Activated T-helper 9 cell treated with anti-CD3 and anti-CD28 coated beads, Interleukin-2, amount 50 U/mL, for 16 hours (primary cell): ENCODE data around the gene KRTAP10-3.

ENCODE experiments used
- DNase-seq: peaks from one replicate; pipeline ENCODE4 v3.0.0-alpha.2; 2020; ENCODE audit warnings: low read depth

KRTAP10-3 gene

DNA sequence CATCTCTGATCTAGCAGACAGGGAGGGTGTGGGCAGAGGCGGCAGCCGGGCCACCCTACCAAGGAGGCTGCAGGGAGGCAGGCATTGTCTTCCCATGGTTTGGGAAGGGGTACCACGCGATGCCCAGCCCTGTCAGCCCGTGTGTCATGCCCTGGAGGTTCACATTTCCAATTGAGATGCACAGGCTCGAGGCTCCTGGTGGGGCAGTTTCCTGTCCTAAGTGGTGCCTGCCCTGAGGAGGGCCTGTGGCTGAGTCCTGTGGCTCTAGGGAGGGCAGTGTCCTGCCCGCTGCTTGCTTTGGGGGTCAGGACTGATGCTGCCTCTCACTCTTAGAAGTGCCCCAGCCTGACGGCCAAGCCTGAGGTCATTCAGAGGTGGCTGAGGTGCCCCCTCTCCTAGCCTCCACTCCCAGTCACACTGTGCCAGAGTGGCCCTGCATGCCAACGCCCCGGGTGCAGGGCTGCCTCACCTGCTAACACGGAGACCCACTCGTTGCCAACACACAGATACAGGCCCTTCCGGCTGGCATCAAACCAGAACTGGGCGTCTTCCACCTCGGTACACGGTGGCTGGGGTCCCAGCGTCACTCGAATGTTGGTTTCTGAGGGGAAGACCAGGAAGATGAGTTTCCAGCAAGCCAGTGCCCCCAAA, 30.5 kb downstream of the KRTAP10-3 start:
- no peak for DNase-seq

DNA sequence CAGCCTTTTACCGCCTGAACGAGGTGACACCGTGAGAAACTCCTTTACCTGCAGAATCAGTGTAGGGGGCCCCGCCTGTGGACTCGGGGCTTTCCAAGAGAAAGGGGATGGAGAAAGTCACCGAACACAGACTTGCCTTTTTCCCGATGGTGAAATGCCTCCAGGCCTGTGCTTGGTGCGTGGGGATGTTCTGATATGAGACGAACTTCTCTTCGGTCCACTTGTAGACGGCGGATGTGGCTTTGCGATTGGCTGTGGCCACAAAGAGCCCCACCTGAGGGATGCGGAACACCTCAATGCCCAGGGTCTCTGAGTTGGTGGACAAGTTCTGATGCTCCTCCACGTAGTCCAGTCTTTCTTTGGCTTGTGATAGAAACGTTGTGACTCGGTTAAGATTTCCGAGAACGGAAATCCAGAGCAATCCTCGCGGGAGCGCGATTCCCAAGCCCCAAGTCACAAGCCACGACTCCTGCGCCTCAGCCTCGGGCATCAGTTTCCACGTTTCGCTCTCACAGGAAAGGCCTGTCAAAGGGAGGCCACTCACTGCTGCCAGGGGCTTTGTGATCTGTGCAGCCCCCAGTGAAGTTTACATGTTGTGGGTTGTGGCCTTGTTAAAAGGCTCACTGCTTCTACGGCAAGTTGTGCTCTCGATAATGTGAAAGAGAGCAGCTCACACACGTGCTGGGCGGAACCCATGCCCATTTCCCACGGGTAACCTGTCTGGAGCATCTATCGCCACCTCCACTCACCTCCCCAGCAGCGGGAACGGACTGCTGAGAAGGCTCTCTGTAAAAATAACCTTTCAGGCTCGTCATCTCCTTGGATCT, 31.2 kb downstream of the KRTAP10-3 start:
- DNase-seq = no peak

DNA sequence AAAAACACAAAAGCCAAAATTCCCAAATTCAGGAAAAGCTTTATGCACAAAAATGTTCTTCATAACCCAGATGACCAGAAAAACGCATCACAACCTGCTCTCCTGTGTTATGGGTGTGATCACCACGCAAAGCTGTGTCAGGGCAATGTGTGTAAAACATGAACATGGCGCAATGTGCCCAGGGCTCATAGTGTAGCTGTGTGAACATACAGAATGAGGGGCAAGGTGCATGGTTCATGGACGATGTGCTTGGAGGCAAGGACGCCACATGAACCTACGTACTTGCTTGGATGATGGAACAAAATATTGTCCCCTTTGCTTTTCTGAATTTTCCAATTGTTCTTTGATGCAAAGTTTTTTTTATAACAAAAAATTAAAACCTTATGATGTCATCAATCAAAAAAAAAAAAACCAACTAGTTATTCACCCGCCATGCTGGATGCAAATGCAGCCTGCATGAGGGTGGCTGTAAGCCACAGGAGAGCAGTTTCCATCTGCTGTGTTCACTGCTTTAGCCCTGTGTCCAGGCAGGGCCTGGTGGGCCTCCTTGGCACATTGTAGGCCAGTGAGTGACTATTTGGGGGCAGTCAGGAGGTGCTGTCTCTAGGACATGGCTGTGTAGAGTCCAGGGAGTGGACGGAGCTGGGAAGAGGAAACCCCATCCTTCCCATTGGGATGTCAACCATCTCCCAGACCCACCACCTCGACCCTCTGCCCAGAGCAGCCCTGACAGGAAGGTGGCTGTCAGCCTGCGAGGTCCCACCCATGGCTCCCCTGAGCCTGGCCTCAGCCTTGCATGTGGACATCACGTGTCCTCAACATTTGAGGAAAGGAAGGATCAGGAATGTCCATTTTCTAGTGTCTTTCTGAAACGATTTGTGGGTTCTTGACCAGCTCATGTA, 32.2 kb downstream of the KRTAP10-3 start:
- no peak for DNase-seq

DNA sequence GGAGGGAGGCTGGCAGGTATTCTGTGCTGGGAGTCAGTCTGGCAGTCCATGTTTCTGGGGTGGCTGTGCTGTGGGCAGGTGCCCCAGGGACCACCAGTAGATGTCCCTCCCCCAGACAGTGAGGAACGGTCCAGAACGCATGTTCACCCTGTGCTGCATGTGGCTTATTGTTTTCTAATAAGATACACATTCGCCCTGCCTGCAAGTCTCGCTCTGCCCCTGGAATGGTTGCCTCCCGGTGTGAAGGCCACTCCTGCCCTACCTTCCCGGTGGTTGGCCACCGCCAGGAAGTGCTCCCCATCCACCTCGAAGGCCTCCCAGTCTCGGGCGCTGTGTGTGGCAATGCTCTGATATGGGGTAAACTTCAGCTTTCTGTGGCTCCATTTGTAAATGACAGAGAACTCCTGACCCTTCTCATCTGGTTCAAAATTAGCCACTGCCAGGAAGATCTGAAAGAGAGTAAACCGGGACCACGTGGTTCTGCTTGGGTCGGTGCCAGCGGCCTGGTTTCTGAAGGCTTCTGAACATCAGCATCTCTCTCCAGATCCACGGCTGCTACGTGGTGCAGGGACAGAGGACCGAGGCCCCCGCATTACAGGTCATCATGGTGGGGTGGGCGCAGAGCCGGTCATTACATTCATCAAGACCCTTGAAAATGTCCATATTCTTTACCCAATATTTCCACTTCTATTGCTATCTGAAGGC, 33.1 kb downstream of the KRTAP10-3 start:
- no peak for DNase-seq

DNA sequence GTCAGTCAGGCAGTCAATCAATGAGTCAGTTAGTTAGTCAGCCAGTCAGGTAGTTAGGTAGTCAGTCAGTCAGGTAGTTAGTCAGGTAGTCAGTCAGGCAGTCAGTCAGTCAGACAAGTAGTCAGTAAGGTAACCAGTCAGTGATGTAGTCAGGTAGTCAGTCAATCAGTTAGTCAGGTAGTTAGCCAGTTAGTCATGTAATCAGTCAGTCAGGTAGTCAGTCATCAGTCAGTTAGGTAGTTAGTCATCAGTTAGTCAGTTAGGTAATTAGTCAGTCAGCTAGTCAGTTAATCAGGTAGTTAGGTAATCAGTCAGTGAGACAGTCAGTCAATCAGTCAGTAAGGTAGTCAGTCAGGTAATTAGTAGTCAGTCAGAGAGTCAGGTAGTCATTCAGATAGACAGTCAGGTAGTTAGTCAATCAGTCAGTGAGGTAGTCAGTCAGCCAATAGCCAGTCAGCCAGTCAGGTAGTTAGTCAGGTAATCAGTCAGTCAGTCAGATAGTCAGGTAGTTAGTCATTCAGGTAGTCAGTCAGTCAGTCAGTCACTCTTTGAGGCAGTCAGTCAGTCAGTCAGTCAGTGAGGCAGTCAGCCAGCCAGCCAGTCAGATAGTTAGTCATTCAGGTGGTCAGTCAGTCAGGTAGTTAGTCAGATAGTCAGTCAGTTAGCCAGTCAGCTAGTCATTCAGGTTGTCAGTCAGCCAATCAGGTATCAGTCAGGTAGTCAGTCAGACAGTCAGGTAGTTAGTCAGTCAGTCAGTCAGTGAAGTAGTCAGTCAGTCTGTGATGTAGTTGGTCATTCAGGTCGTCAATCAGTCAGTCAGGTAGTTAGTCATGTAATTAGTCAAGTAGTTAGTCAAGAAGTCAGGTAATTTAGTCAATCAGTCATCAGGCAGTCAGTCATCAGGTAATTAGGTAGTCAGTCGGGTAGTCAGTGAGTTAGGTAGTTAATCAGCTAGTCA, 33.9 kb downstream of the KRTAP10-3 start:
- no peak for DNase-seq

DNA sequence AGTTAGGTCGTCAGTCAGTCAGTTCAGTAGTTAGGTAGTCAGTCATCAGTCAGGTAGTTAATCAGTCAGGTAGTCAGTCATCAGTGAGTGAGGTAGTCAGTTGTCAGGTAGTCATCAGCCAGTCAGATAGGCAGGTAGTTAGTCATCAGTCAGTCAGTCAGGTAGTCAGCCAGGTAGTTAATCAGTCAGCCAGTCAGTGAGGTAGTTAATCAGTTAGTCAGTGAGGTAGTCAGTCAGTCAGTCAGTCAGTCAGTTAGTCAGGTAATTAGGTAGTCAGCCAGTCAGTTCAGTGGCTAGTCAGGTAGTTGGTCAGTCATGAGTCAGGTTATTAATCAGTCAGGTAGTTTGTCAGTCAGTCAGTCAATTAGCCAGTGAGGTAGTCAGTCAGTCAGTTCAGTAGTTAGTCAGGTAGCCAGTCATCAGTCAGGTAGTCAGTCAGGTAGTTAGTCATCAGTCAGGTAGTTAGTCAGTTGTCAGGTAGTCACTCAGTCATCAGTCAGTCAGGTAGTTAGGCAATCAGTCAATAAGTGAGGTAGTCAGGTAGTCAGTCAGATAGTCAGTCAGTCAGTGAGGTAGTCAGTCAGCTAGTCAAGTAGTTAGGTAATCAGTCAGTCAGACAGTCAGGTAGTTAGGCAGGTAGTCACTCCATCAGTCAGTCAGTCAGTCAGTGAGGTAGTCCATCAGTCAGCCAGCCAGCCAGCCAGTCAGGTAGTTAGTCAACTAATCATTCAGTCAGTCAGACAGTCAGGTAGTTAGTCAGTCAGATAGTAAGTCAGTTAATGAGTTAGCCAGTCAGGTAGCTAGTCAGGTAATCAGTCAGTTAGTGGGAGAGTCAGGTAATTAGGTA, 34.8 kb downstream of the KRTAP10-3 start:
- DNase-seq = no peak

DNA sequence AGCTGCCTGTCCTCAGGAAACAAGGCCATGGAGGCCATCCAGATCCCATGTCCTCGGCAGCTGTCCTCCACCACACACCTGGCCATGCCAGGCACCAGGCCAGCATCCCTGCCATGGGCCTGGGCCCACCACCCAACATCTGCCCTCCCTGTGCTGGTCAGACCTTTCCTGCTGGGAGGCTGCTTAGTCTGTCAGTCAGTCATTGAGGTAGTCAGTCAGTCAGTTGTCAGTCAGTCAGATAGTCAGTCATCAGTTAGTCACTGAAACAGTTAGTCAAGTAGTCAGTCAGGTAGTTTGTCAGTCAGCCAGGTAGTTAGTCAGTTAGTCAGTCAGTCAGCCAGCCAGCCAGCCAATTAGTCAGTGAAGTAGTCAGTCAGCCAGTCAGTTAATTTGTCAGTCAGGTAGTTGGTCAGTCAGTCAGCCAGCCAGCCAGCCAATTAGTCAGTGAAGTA, 35.8 kb downstream of the KRTAP10-3 start:
- no peak for DNase-seq

DNA sequence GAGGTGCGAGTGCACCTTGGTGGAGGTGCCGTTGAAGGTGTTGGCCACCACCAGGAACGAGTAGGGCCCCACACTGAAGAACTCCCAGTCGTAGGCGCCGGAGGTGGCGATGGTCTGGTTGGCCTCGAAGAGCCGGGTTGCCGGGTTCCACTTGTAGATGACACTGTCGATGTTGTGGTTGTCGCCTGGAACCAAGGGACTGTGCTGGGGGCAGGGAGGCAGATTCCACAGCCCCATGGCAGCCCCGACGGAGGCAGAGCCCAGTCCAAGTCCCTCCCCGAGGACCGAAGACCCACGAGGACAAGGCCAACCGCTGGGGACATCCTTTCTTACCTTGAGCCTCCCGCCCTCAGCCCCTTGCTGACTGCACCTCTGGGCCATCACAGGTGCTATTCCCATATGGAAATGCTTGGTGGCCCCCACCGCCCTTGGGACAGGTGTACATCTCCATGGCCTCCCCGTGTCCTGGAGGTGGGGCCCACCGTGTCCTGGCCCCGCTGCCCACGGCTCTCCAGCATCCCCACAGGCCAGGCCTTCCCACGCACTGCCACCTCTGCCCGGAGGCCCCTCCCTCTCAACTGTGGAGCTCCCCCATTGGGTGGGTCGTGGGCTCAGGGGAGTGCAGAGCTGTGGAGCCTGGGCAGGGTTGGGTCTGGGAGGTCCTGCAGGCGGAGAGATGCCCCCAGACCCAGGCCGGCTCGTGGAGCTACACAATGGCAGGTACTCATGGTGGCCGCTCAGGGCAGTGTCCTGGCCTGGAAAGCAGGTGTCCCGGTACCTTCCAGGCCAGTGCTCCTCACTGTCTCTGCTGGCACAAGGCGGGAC, 36.5 kb downstream of the KRTAP10-3 start:
- no peak for DNase-seq

DNA sequence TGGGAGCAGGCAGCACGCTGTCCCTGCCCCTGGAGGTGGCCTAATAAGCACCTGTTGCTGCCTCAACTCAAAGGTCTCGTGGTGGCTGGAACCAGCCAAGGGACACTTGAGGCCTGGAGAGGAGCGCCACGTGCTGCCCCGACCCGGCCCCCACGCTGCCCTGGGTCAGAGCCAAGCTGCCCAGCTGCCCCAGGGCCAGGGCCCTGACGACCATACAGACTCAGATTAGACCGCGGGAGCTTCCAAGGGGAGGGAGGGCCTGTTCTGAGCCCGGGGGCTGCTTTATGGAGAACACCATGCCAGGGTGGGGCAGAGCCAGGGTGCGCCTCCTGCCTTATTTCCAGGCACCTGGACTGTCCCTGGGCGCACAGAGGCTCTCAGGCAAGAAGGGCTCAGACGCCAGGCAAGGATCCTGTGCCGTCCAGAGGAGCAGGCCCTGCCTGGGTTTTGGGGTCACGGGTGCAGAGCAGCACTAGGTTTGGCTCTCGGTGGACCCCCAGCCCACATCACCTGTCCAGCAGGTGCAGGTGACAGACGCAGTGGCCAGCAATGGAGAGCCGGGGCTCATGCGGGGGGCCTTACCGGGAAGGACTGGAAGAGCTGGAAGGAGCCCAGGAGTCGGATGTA, 37.2 kb downstream of the KRTAP10-3 start:
- DNase-seq = no peak

DNA sequence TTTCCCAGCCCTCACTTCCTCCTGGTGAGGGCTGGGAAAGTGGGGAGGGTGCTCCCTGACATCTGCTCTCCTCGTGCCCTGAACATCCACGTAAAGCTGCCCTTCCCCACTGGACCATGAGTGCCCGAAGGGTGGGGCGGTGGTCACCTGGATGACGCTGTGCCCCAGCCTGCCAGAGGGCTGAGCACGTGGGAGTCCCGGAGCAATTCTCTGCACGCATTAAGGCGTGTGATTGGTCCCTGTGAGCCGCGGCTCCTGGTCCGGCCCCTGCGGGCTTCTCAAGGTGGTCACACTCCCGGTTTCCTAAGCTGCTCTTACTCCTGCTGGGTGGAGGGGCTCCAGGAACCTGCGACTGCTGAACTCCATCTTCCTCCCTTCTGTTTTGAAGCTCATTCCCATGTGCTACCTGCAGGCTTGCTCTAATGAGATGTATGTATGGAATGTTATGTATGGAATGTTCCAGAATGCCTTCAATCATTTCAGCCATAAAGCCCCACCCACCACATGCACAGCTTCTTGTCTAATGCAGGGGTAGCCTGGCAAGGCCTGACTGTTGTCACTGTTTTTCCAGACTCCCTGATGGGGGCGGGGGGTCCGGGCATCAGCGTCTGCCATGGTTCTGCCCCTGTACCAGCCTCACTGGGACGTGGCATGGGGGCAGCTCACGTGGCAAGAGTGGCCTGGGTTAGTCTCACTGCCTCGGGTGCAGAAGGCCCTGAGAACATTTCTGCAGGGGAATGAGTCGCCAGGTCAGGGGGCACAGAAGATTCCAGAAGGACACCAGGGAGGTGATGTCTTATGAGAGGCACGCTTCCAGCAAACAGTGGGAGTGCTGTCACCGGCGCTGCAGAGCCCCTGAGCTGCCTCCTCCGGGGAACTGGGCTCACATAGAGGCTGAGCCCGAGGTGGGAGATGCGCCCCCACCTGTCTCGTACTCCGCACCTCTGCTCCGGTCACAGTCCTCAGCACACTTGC, 38.0 kb downstream of the KRTAP10-3 start:
- no peak for DNase-seq

DNA sequence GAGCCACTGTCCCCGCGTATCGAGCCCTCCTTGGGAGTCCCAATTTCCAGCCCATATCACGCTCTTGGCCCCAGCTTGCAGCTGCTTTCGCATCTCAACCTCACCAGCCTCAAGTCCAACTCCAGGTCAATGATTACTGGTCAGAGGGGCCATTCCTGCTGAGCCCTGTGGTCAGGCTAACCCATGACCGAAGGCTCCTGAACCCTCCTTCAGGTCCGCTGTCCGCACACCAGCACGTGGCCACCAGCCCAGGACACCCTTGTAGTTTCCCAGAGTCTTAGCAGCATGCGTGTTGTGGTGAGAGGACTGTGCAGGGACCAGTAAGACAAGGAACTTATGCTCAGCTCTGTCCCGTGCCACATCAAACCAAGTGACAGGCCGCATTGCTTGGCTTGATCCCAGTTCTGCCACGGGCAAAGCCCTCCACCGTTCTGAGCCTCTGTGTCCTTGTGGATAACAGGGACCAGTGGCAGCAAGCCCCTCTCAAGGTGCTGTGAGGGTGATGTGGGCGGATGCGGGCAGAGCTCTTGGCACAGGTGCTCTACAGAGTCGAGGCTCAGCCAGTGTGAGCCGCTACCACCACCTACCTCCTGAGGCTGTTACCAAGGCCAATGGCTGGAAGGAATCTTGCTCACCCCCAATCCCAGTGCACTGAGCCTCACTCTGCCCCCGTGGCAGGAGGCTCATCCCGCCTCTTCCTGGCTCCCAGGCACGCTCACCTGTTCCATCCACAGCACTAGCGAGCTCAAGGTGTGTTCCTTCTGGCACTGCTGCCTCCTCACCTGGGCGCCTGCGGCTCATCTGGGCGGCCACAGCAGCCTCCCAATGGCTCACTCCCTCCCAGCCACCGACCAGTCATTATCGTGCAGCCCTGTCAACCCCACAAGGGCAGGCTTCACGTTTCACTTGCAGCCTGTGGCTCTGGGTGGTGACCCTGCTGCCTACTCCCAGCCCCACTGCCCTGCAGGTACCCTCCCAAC, 39.0 kb downstream of the KRTAP10-3 start:
- DNase-seq = no peak

DNA sequence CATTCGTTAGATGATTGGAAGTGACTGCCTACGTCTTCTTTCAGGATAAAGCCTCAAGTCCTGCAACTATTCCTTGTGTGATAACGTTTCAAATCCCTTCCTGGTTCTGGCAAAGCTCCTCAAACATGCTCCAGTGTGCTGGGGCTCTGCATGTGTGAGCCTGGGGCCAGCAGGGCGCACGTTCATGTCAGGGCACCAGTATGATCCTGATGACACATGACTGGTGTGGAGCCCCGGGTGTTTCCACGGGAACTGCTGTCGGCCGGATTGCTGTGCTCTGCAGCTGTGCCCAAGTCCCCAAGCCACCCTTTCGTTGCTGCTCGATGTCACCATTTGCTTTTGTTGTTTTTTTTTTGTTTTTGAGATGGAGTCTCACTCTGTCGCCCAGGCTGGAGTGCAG, 39.9 kb downstream of the KRTAP10-3 start:
- no peak for DNase-seq

DNA sequence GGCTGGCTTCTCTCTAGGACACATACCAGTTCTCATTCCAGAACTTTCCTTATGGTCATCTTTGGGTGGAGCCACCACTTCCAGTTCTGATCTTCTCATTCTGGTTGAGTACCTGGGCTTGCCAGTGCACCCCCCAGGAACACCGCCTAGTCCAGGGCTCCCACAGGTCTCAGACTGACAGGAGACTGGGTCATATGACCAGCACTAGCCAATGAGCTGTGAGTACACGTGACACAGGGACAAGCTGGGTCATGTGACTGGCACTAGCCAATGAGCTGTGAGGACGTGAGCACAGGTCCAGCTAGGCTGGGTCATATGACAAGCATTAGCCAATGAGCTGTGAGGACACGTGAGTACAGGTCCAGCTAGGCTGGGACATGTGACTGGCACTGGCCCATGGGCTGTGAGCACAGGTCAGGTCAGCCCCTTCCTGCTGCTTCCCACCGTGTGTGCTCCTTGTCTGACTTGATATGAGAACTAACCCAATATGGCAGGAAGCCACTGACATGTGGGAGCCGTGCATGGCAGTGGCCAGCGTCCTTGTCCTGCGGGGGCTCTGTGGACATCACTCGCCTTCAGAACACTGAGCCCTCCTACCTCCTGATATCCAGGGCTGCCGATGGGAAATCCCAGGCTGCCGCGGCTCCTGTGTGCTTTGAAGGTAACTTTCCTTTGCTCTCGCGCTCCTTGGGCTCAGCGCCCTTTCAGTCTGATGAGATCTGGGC, 41.3 kb downstream of the KRTAP10-3 start:
- no peak for DNase-seq

DNA sequence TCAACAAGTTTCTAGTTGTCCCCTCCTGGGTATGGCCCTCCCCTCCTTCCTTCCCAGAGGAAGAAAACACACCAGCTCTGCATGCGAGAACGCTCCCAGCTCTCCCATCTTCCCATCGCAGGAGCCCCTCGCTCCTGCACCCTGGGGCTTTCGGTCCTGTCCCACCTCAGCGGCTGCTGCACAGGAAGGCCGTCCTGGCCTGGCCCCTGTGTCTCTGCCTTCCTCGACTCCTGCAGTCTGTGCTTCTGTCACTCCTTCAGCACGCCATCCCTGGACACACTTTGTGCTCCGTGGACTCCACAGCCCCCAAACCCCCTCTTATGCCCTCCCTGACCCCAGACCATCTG, 41.8 kb downstream of the KRTAP10-3 start:
- no peak for DNase-seq

DNA sequence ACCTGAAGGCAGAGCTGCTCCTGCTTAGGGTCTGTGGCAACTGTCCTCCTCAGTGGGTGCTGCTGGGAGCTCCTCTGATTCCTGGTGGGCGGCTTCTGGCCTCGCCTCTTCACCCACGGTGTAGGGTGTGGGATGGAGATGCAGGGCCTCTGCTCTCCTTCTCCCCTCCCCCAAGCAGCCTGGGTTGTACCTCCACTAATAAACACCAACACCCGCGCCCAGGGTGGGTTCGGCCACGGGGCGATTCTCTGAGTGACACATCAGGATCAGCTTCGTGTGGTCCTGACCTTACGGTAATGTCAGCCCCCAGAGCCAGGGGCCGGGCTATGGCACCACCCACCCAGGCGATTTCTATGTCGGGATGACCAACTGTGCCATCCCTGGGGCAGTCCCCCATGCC, 42.3 kb downstream of the KRTAP10-3 start:
- DNase-seq = no peak
